SK-N-SH (cell line): Measurements from ENCODE around the gene LRGUK. TPM values are rescaled to one million over a fixed set of nuclear protein-coding genes. Genes with fewer than 3 reads are reported as not detected.

Source experiments
- CTCF ChIA-PET: fragments of 300-600, 350-600 bp; formaldehyde crosslinking; extraction: SDS; loops from one replicate; lab custom pipeline; 2021; lab: Yijun Ruan, JAX
- POLR2A ChIA-PET: fragments of 350-600 bp; sonication (Branson Sonifier 250); formaldehyde crosslinking; extraction: SDS; loops from one replicate; lab custom pipeline; 2020; ENCODE audit warnings: antibody characterized with exemption, inconsistent platforms; lab: Yijun Ruan, JAX
- DNase-seq: peaks from one replicate; pipeline ENCODE4 v3.0.0; 2012
- H2AFZ ChIP-seq: fragments of 200-600 bp; sonication (generic); 2 replicates; pipeline ENCODE4 v1.8.1; 2016; ENCODE audit warnings: antibody characterized with exemption, mild to moderate bottlenecking, low read depth
- H3F3A ChIP-seq: fragments of 200-600 bp; sonication (generic); replicated peaks from 2 replicates; pipeline ENCODE3; 2016; ENCODE audit warnings: antibody characterized with exemption, mild to moderate bottlenecking; ENCODE audit not compliant: insufficient read depth
- H3K27ac ChIP-seq, 2 experiments: fragments of 200-500 bp in 1 of 2; fragments of 200-600 bp in 1 of 2; sonication (Bioruptor generic) in 1 of 2; sonication (generic), shearing (Covaris generic) in 1 of 2; 2 replicates each; pipeline versions ENCODE4 v1.5.1 to v1.6.1; 2014 to 2016; ENCODE audit warnings: low read depth in 2 of 2, inconsistent platforms in 1 of 2, low read length in 1 of 2, mild to moderate bottlenecking in 1 of 2, mixed read lengths in 1 of 2
- H3K27me3 ChIP-seq: fragments of 200-600 bp; sonication (generic), shearing (Covaris generic); 2 replicates; pipeline ENCODE4 v1.6.1; 2016; ENCODE audit warnings: mixed run types; ENCODE audit not compliant: insufficient read depth
- H3K36me3 ChIP-seq, 2 experiments: fragments of 200-500 bp in 1 of 2; fragments of 200-600 bp in 1 of 2; sonication (Bioruptor generic) in 1 of 2; sonication (generic) in 1 of 2; replicated peaks in 1 of 2; 2 replicates each; pipeline versions ENCODE3 to v1.5.1; 2014 to 2016; ENCODE audit warnings: low read length in 1 of 2, mild to moderate bottlenecking in 1 of 2; ENCODE audit not compliant: insufficient read depth in 2 of 2, control insufficient read depth in 1 of 2
- H3K4me1 ChIP-seq, 2 experiments: fragments of 200-500 bp in 1 of 2; fragments of 200-600 bp in 1 of 2; sonication (Bioruptor generic) in 1 of 2; sonication (generic), shearing (Covaris generic) in 1 of 2; 2 replicates each; pipeline versions ENCODE4 v1.5.1 to v1.6.1; 2014 to 2016; ENCODE audit warnings: low read depth in 1 of 2, low read length in 1 of 2, mixed run types in 1 of 2; ENCODE audit not compliant: insufficient read depth in 2 of 2, control insufficient read depth in 1 of 2
- H3K4me2 ChIP-seq: fragments of 200-600 bp; sonication (generic), shearing (Covaris generic); 2 replicates; pipeline ENCODE4 v1.6.1; 2017; ENCODE audit warnings: mixed run types
- H3K4me3 ChIP-seq, 2 experiments: fragments of 200-500 bp in 1 of 2; fragments of 200-600 bp in 1 of 2; sonication (Bioruptor generic) in 1 of 2; sonication (generic), shearing (Covaris generic) in 1 of 2; 2 replicates each; pipeline versions ENCODE4 v1.5.1 to v1.8.1; 2014 to 2016; ENCODE audit warnings: low read depth in 2 of 2, inconsistent platforms in 1 of 2, low read length in 1 of 2, mild to moderate bottlenecking in 1 of 2, mixed read lengths in 1 of 2, moderate library complexity in 1 of 2
- H3K79me2 ChIP-seq: fragments of 200-600 bp; sonication (generic); 2 replicates; pipeline ENCODE4 v1.8.1; 2017; ENCODE audit warnings: mild to moderate bottlenecking; ENCODE audit not compliant: insufficient read depth
- H3K9ac ChIP-seq: fragments of 200-600 bp; sonication (generic); 2 replicates; pipeline ENCODE4 v1.6.1; 2017; ENCODE audit warnings: mixed run types
- H3K9me2 ChIP-seq: fragments of 200-600 bp; sonication (generic); 2 replicates; pipeline ENCODE4 v1.6.1; 2017; ENCODE audit warnings: mixed run types
- H3K9me3 ChIP-seq: fragments of 200-600 bp; sonication (generic); 2 replicates; pipeline ENCODE4 v1.6.1; 2017; ENCODE audit warnings: mixed run types, mild to moderate bottlenecking, moderate library complexity
- H4K20me1 ChIP-seq: fragments of 200-600 bp; sonication (generic); 2 replicates; pipeline ENCODE4 v1.6.1; 2017; ENCODE audit warnings: mild to moderate bottlenecking, mixed run types; ENCODE audit not compliant: insufficient read depth
- CHD2 ChIP-seq: fragments of 150-350 bp; IDR thresholded peaks from 2 replicates; pipeline ENCODE4 v1.6.1; 2018; ENCODE audit warnings: low read length; ENCODE audit not compliant: partially characterized antibody
- EZH2phosphoT487 ChIP-seq: fragments of 200-600 bp; sonication (generic); IDR thresholded peaks from 2 replicates; pipeline ENCODE4 v1.6.1; 2017; ENCODE audit warnings: low read depth, mixed run types, mild to moderate bottlenecking, antibody characterized with exemption, moderate library complexity, borderline replicate concordance
- FOXJ3 ChIP-seq: sonication (generic); formaldehyde crosslinking; IDR thresholded peaks from 2 replicates; pipeline ENCODE4 v1.5.1; 2020; ENCODE audit warnings: mild to moderate bottlenecking, missing genetic modification reagents
- FOXM1 ChIP-seq: IDR thresholded peaks from 2 replicates; pipeline ENCODE4 v1.4.0; 2012; ENCODE audit warnings: low read depth, mild to moderate bottlenecking
- GATA2 ChIP-seq: sonication (generic); formaldehyde crosslinking; IDR thresholded peaks from 2 replicates; pipeline ENCODE4 v1.5.0; 2020; ENCODE audit warnings: mild to moderate bottlenecking, missing genetic modification reagents
- IRF3 ChIP-seq: fragments of 150-350 bp; IDR thresholded peaks from 2 replicates; pipeline ENCODE4 v1.6.1; 2016; ENCODE audit warnings: mild to moderate bottlenecking, low read depth, low read length
- JUND ChIP-seq: IDR thresholded peaks from 2 replicates; pipeline ENCODE4 v1.4.0; 2012
- MAX ChIP-seq: IDR thresholded peaks from 2 replicates; pipeline ENCODE4 v1.4.0; 2012; ENCODE audit warnings: low read depth
- NRF1 ChIP-seq: IDR thresholded peaks from 2 replicates; pipeline ENCODE4 v1.6.1; 2012; ENCODE audit warnings: low read depth, mild to moderate bottlenecking, low read length
- PBX3 ChIP-seq: IDR thresholded peaks from 2 replicates; pipeline ENCODE4; 2012
- RAD21 ChIP-seq: IDR thresholded peaks from 2 replicates; pipeline ENCODE4 v1.6.1; 2012; ENCODE audit warnings: mild to moderate bottlenecking, low read length
- REST ChIP-seq: IDR thresholded peaks from 2 replicates; pipeline ENCODE4 v1.6.1; 2012; ENCODE audit warnings: mild to moderate bottlenecking, low read depth, low read length, moderate library complexity
- RFX5 ChIP-seq: IDR thresholded peaks from 2 replicates; pipeline ENCODE4 v1.6.1; 2012; ENCODE audit warnings: mild to moderate bottlenecking, improper control_type of control experiment, low read length
- SIN3A ChIP-seq: IDR thresholded peaks from 2 replicates; pipeline ENCODE4 v1.6.1; 2012; ENCODE audit warnings: low read depth, mild to moderate bottlenecking, low read length, moderate library complexity, borderline replicate concordance
- SMC3 ChIP-seq: IDR thresholded peaks from 2 replicates; pipeline ENCODE4 v1.6.1; 2012; ENCODE audit warnings: low read depth, low read length, improper control_type of control experiment
- TCF12 ChIP-seq: IDR thresholded peaks from 2 replicates; pipeline ENCODE4 v1.4.0; 2012
- USF1 ChIP-seq: IDR thresholded peaks from 2 replicates; pipeline ENCODE4 v1.4.0; 2012; ENCODE audit warnings: low read depth, borderline replicate concordance
- USF2 ChIP-seq: fragments of 150-350 bp; IDR thresholded peaks from 2 replicates; pipeline ENCODE4 v1.6.1; 2017; ENCODE audit warnings: antibody characterized with exemption, low read length, low read depth, borderline replicate concordance
- WGBS: methylation state at CpG from one replicate; pipeline ENCODE4 v1.1.6; 2017; ENCODE audit warnings: low lambda C conversion rate; 5-methylcytosine and 5-hydroxymethylcytosine counted together
- polyA plus RNA-seq, 3 experiments: library from polyadenylated mRNA; depleted of rRNA; stranded (reverse); fragments of >200 nt; gene quantifications; 2 replicates each; pipeline ENCODE4 v1.2.3, GENCODE V29; 2012

LRGUK gene
- polyA plus RNA-seq, 1 of the 3 experiments (the other 2 are of a cell fraction): 1.5 TPM

GRCh38 chr7:134287916-134288659 lies 160.9 kb downstream of the LRGUK start (continued):
- no peak for TF ChIP-seq EZH2phosphoT487

- Histone ChIP-seq H3K9me2 (no peaks in the 10 kb centered on the region), H3K4me2 (no peak overlapping the region), H3F3A (no peaks in the 10 kb centered on the region), H3K4me3 (no peak overlapping the region), H3K27me3 (no peaks in the 10 kb centered on the region), H3K27ac (no peak overlapping the region), H2AFZ (no peak overlapping the region), H3K9me3 (no peaks in the 10 kb centered on the region), H3K4me1 (peaks cover 0 to 5% of the 10 kb centered on the region in 2 experiments; a peak in 2 of 4 replicates), H3K36me3 (peaks cover 9 to 32% of the 10 kb centered on the region in 2 experiments), H4K20me1 (no peaks in the 10 kb centered on the region), H3K79me2 (no peaks in the 10 kb centered on the region), H3K9ac (no peak overlapping the region)
- 96% methylated on average over 7 of the region's 7 CpGs for WGBS
- CTCF ChIA-PET: interaction anchor here (0.8 to 1.1 kb wide), 3 partner anchors 10 to 28 kb away, joined by 3 to 4 read pairs (median 4); partner anchors contain the start of gene SLC35B4
- DNase-seq: no peak
- POLR2A ChIA-PET: interaction anchor here (0.9 kb wide), 1 partner anchor 9 kb away, joined by 5 read pairs; no protein-coding TSS in a partner anchor
- TF ChIP-seq GATA2: no peak
- no peak for TF ChIP-seq SMC3
- no peak for TF ChIP-seq REST
- no peak for TF ChIP-seq SIN3A
- no peak for TF ChIP-seq IRF3
- no peak for TF ChIP-seq RFX5
- no peak for TF ChIP-seq EZH2phosphoT487
- TF ChIP-seq RAD21: no peak
- TF ChIP-seq NRF1: no peak
- no peak for TF ChIP-seq FOXJ3 (CRISPR knock-in tag)
- TF ChIP-seq MAX: no peak
- no peak for TF ChIP-seq FOXM1
- TF ChIP-seq USF2: no peak
- TF ChIP-seq USF1: no peak
- TF ChIP-seq TCF12: no peak
- TF ChIP-seq PBX3: no peak
- TF ChIP-seq JUND: no peak
- TF ChIP-seq CHD2: no peak
Measured at GRCh38 chr7:134289423-134289822, 162.3 kb downstream of the LRGUK start.
